ENCODE measurements around the gene ARHGEF38. TPM values are rescaled to one million over a fixed set of nuclear protein-coding genes. Genes with fewer than 3 reads are reported as not detected.

ARHGEF38 gene
- total RNA-seq, 2 donors from 2014 or later = 0.51 to 2.1 TPM

GRCh38 chr4:105712766-105713165 lies 160.3 kb downstream of the ARHGEF38 start:
- Mint-ChIP-seq H3K27me3 (ENCODE audit: insufficient read depth) (no peaks in the 10 kb centered on the region), H3K4me3 (no peak overlapping the region), H3K9me3 (peaks cover 5% of the 10 kb centered on the region), H3K27ac (no peak overlapping the region), H3K36me3 (ENCODE audit: low read depth) (peaks cover 4% of the 10 kb centered on the region), H3K4me1 (peaks cover 5% of the 10 kb centered on the region)
- Histone ChIP-seq H3K27me3 (ENCODE audit: control insufficient read depth, insufficient read depth, low read length, poor library complexity, severe bottlenecking) (no peaks in the 10 kb centered on the region), H3K36me3 (ENCODE audit: control insufficient read depth, insufficient read depth, low read length) (peaks cover 4% of the 10 kb centered on the region), H3K27ac (ENCODE audit: low read depth, low read length) (no peak overlapping the region), H3K4me1 (ENCODE audit: control insufficient read depth, insufficient read depth, low read length) (no peaks in the 10 kb centered on the region), H3K9me3 (ENCODE audit: control insufficient read depth, low read length) (peaks cover 7% of the 10 kb centered on the region), H3K4me3 (ENCODE audit: low read length) (no peak overlapping the region), H3K9ac (ENCODE audit: extremely low read depth, low read length, poor library complexity, severe bottlenecking) (no peak overlapping the region)
- no peak for DNase-seq
- no peak for TF ChIP-seq CTCF (conservative IDR thresholded peaks at IDR 0.05)
- 87 to 88% methylated on average over 2 of the region's 2 CpGs for WGBS, 2 experiments (ENCODE audit: insufficient coverage in 1 of 2, insufficient read length in 1 of 2)

DNA sequence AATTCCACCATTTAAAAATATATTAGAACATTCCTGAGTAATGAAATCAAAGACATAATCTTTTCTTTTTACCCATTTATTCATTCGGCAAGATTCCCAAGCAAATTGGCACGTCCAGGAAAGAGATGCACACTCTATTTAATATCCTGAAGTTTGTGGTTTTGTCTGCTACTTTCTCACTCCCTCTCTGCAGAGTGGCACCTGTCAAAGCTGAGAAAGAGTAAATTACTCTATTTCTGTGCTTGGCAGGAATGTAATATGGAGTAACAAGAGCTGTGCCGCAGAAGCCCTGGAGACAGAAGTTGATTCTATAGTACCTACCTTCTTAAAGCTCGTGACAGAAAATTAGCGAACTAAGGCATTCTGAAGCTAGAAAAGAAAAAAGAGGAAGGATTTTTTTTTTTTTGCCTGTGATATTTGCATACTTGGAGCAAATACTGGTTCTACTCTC lies 161.7 kb downstream of the ARHGEF38 start:
- Mint-ChIP-seq H3K27ac (no peak overlapping the region), H3K9me3 (peaks cover 5% of the 10 kb centered on the region), H3K4me3 (no peak overlapping the region), H3K27me3 (ENCODE audit: insufficient read depth) (no peaks in the 10 kb centered on the region), H3K4me1 (peaks cover 3% of the 10 kb centered on the region), H3K36me3 (ENCODE audit: low read depth) (peaks cover 10% of the 10 kb centered on the region)
- Histone ChIP-seq H3K36me3 (ENCODE audit: control insufficient read depth, insufficient read depth, low read length) (peaks cover 10% of the 10 kb centered on the region), H3K4me3 (ENCODE audit: low read length) (no peak overlapping the region), H3K27me3 (ENCODE audit: control insufficient read depth, insufficient read depth, low read length, poor library complexity, severe bottlenecking) (no peaks in the 10 kb centered on the region), H3K9me3 (ENCODE audit: control insufficient read depth, low read length) (peaks cover 7% of the 10 kb centered on the region), H3K4me1 (ENCODE audit: control insufficient read depth, insufficient read depth, low read length) (no peaks in the 10 kb centered on the region), H3K27ac (ENCODE audit: low read depth, low read length) (no peak overlapping the region), H3K9ac (ENCODE audit: extremely low read depth, low read length, poor library complexity, severe bottlenecking) (no peak overlapping the region)
- WGBS, 2 experiments (ENCODE audit: insufficient coverage in 1 of 2, insufficient read length in 1 of 2) = 93 to 100% methylated on average over 3 to 5 of the region's 5 CpGs
- TF ChIP-seq CTCF (conservative IDR thresholded peaks at IDR 0.05) = no peak
- no peak for DNase-seq

- Histone ChIP-seq H3K4me3 (ENCODE audit: low read length) (no peak overlapping the region), H3K27me3 (ENCODE audit: control insufficient read depth, insufficient read depth, low read length, poor library complexity, severe bottlenecking) (no peaks in the 10 kb centered on the region), H3K4me1 (ENCODE audit: control insufficient read depth, insufficient read depth, low read length) (no peaks in the 10 kb centered on the region), H3K9me3 (ENCODE audit: control insufficient read depth, low read length) (peaks cover 7% of the 10 kb centered on the region), H3K36me3 (ENCODE audit: control insufficient read depth, insufficient read depth, low read length) (peaks cover 17% of the 10 kb centered on the region), H3K9ac (ENCODE audit: extremely low read depth, low read length, poor library complexity, severe bottlenecking) (no peak overlapping the region), H3K27ac (ENCODE audit: low read depth, low read length) (no peak overlapping the region)
- Mint-ChIP-seq H3K27me3 (ENCODE audit: insufficient read depth) (no peaks in the 10 kb centered on the region), H3K36me3 (ENCODE audit: low read depth) (peaks cover 16% of the 10 kb centered on the region), H3K4me1 (no peaks in the 10 kb centered on the region), H3K9me3 (peaks cover 5% of the 10 kb centered on the region), H3K27ac (no peak overlapping the region), H3K4me3 (no peak overlapping the region)
- no peak for DNase-seq
- whole genome bisulfite sequencing, 2 experiments (ENCODE audit: insufficient coverage in 1 of 2, insufficient read length in 1 of 2) = 76 to 100% methylated on average over 1 of the region's 1 CpG
- no peak for TF ChIP-seq CTCF (conservative IDR thresholded peaks at IDR 0.05)
Observed at GRCh38 chr4:105714932-105715331, 162.5 kb downstream of the ARHGEF38 start.

All from endodermal cell (in vitro differentiated cells).